Measurements from ENCODE around the gene CTDSPL.

GRCh38 chr3:37864904-37865303 is 3.2 kb downstream of the CTDSPL start:
- TF ChIP-seq CTCF (IDR thresholded peaks at IDR 0.05) (no peak), POLR2A (IDR thresholded peaks at IDR 0.05) (no peak)
